GM12801 (cell line): ENCODE results near the gene TRPV6.

Experiments used
- TF ChIP-seq, protein P1 (sequence below): IDR thresholded peaks from one replicate; pipeline ENCODE4 v1.5.1; 2011; ENCODE audit warnings: control low read depth; ENCODE audit not compliant: insufficient read length; ENCODE audit errors: extremely low read depth

Gene TRPV6

DNA sequence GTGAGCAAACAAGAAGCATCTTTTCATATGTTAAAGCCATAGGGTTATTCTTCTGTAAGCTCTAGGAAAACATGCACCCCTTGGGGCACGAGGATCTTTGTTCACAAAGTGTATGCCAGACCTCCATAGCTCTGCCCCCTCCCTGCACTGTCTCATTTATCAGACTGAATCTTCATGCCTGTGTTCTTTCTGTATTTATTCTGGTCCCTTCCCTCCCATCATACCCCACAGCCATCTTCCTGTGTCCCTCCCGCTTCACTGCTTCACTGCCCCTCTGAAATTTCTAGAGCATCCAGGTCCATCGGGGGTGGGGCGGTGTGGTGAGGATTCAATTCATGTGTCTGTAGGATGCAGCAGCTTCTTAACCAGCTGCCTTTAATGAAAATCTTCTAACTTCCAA lies 23.2 kb downstream of the TRPV6 start:
- TF ChIP-seq, protein P1, sequence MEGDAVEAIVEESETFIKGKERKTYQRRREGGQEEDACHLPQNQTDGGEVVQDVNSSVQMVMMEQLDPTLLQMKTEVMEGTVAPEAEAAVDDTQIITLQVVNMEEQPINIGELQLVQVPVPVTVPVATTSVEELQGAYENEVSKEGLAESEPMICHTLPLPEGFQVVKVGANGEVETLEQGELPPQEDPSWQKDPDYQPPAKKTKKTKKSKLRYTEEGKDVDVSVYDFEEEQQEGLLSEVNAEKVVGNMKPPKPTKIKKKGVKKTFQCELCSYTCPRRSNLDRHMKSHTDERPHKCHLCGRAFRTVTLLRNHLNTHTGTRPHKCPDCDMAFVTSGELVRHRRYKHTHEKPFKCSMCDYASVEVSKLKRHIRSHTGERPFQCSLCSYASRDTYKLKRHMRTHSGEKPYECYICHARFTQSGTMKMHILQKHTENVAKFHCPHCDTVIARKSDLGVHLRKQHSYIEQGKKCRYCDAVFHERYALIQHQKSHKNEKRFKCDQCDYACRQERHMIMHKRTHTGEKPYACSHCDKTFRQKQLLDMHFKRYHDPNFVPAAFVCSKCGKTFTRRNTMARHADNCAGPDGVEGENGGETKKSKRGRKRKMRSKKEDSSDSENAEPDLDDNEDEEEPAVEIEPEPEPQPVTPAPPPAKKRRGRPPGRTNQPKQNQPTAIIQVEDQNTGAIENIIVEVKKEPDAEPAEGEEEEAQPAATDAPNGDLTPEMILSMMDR, result no peak

- TF ChIP-seq, protein P1, result no peak
These were observed 24.6 kb downstream of the TRPV6 start for GRCh38 chr7:142860968-142861367.

- TF ChIP-seq, protein P1, result no peak
These were observed 25.7 kb downstream of the TRPV6 start for GRCh38 chr7:142859829-142860228.

DNA sequence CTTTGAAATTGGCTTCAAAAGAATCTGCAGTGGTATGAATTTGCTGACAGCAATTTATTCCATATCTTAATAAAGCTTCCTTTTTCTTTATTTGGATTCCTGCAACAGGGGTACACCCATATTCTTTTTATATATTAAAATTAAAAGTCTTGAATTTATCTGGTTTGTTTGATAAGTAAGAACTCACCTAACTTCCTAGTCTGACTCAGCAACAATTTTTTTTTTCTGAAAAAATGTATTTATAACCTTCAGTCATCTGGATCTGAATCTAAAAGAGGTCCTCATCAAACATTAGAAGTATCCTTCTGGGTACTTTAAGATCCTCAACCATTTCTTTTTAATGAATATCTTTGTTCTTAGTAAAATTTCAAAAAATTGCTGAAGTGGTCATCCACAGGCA lies 26.1 kb downstream of the TRPV6 start:
- TF ChIP-seq, protein P1, result no peak

DNA sequence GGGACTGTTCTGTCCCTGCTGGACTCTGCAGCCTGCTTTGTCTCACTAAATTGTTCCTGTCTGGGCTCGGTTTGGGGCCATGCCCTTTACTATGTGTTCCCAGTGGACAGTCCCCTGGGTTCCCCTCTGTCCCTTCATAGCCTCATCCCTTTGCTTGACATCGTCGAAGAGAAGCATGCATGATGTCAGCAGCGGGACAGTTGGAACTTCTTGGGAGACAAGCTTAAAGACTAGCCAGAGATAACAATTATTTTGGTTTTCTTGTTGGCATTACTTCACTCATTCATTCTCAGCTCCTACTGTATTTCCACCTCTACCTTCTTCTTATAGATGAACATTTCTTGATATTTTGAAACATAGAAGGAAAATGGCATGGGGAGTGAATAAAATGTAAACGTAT lies 27.9 kb downstream of the TRPV6 start:
- TF ChIP-seq, protein P1, result no peak

GRCh38 chr7:142856565-142857245 lies 28.8 kb downstream of the TRPV6 start:
- TF ChIP-seq, protein P1, result no peak

DNA sequence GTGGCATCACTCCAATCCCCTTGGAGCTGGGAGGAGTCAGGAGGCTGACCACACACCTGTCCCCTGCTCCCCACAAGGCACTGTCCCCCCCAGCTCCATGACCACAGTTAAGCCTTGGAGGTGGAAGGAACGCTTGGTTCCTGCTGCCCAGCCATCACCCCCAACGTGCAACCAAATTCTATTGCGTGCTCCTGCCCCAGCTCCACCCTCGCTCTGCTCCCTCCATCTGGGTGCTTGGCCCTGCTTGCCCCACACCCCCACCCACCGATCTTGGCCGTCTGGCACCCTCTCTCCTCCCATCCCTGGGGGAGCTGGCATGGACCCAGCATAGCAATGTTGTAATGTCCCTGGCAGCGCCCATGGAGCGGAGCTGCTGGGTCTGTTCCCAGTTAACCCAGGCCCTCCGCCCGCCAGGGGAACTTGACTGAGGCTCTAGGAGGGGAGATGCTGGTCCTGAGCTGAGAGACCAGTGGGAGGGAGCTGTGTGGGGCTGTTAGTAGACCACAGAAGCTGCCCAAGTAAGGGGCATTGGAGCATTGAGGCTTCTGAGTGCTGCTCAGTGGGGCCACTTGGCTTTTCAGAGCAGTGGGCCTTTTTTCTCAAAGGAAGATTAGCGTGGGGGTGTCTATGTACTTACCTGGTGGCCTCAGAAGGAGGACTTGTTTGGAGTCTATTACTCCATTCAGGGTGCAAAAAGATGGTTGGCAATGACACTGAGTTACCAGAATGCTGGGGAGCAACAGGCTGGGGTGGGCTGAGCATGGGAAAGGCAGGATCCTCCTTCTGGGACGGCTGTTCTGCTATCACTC lies 29.6 kb downstream of the TRPV6 start:
- TF ChIP-seq, protein P1, result no peak
